ENCODE measurements around the gene XYLT1. TPM values are rescaled to one million over a fixed set of nuclear protein-coding genes. Genes with fewer than 3 reads are reported as not detected.

The XYLT1 gene
- total RNA-seq, 1 donor from 2014 or later, result 0.23 TPM

DNA sequence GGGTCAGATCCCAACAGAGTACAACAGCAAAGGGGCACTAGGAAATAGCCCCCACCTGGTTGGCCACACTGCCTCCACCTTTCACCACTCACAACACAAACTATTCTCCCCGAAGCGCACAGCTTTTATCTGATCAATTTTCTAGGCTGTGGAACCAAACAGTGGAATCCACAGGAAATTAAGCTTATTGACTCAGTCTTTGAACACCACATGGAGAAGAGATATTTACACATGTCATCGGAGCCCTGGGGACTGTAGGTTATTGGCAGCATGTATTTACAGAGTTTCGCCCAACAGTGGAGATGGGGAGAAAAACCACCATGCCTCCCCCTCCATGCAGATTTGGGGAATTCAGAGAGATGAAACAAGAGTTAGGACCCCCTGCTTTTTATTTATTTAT lies 154.8 kb downstream of the XYLT1 start:
- DNase-seq (ENCODE audit: low read depth), result no peak
- no peak overlapping the region for H3K4me3 ChIP-seq (ENCODE audit: low read depth, low read length)
- no peak for TF ChIP-seq CTCF (conservative IDR thresholded peaks at IDR 0.05; ENCODE audit: low read depth, low read length)

DNA sequence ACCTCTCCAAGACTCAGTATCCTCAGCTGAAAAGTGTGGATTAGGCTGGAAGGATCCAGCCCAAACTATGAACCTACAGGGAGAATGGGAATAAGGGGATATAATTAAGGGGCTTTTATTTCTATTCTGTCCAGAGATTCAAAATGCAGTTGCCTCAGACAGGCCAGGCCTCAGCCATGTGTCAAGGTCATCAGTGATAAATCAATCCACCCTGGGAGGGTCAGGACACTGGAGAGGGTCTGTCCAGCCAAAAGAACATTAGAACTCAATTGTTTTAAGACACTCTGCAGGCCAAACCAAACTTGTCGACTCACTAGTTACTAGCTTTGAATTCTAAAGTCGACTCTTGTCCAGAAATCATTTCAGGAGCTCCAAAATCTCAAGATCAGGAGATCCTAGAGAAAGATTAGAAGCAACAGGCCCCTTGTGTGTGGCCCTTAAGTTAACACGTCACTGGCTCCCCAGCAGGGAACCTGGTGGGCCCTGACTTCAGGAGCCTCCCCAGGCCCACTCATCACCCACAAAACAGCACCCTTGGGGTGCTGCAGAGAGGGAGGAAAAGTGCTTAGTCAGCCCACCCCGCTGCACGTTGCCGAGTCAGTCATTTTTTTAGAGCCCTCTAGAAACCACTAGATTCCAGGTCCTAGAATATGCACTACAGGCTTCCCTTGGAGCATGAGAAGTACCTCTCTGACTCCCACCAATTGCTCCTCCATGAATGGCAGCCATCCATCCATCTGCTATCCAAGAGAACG lies 156.8 kb downstream of the XYLT1 start:
- H3K4me3 ChIP-seq (ENCODE audit: low read depth, low read length), result no peak overlapping the region
- TF ChIP-seq CTCF (conservative IDR thresholded peaks at IDR 0.05; ENCODE audit: low read depth, low read length), result no peak
- DNase-seq (ENCODE audit: low read depth), result no peak

GRCh38 chr16:17313085-17313611 lies 157.6 kb downstream of the XYLT1 start:
- no peak for TF ChIP-seq CTCF (conservative IDR thresholded peaks at IDR 0.05; ENCODE audit: low read depth, low read length)
- H3K4me3 ChIP-seq (ENCODE audit: low read depth, low read length), result no peak overlapping the region
- DNase-seq (ENCODE audit: low read depth), result no peak

- no peak for TF ChIP-seq CTCF (conservative IDR thresholded peaks at IDR 0.05; ENCODE audit: low read depth, low read length)
- no peak for DNase-seq (ENCODE audit: low read depth)
- H3K4me3 ChIP-seq (ENCODE audit: low read depth, low read length), result no peak overlapping the region
Observed at GRCh38 chr16:17312094-17312710, 158.6 kb downstream of the XYLT1 start.

DNA sequence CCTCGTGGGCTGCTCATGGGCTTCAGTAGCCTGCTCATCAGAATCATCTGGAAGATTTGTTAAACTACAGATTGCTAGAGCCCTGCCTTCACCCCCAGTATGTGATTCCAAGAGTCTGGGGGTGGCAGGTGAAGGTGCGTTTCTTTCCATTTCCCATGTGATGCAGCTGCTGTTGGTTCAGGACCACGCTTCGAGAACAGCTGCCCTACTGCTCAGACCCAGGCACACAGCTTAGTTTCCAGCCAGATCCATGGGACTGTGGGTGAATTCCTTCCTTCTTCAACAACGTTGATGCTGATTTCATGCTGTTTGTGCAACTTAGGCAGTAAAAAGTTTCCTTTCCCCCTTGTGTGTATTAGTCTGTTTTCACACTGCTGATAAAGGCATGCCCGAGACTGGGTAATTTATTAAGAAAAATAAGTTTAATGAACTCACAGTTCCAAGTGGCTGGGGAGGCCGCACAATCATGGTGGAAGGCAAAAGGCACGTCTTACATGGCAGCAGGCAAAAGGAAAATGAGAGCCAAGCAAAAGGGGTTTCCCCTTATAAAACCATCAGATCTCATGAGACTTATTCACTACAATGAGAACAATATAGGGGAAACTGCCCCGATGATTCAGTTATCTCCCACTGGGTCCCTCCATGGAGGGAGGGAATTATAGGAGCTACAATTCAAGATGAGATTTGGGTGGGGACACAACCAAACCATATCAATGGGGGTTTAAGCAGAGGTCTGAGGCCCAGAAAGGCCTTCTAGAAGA lies 159.2 kb downstream of the XYLT1 start:
- TF ChIP-seq CTCF (conservative IDR thresholded peaks at IDR 0.05; ENCODE audit: low read depth, low read length), result no peak
- H3K4me3 ChIP-seq (ENCODE audit: low read depth, low read length), result no peak overlapping the region
- DNase-seq (ENCODE audit: low read depth), result no peak

DNA sequence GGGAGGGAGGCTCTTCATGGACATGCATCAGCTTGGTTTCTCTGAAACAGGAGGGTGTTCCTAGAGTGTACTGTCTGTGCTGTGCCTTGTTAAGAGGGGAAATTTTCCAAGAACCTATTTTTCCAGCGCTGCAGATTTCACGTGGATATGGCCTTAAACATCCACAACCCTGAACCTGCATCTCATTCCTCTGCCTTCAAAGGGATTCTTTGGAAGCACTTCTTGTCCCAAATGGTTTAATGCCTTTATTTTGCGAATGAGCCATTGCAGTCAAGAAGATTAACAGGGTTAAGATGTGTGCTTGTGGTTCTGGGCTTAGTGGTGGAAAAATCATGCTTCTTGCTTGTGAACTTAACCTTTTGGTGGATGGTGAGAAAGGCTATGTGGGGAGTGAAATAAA lies 161.2 kb downstream of the XYLT1 start:
- no peak for TF ChIP-seq CTCF (conservative IDR thresholded peaks at IDR 0.05; ENCODE audit: low read depth, low read length)
- H3K4me3 ChIP-seq (ENCODE audit: low read depth, low read length), result no peak overlapping the region
- DNase-seq (ENCODE audit: low read depth), result no peak
